ENCODE data around the gene ZNF57.
"Not testable (repeated sequence)": the region's sequence is repeated elsewhere in the genome, so short reads cannot be mapped to it uniquely, and the experiment has no call there.

The ZNF57 gene

DNA sequence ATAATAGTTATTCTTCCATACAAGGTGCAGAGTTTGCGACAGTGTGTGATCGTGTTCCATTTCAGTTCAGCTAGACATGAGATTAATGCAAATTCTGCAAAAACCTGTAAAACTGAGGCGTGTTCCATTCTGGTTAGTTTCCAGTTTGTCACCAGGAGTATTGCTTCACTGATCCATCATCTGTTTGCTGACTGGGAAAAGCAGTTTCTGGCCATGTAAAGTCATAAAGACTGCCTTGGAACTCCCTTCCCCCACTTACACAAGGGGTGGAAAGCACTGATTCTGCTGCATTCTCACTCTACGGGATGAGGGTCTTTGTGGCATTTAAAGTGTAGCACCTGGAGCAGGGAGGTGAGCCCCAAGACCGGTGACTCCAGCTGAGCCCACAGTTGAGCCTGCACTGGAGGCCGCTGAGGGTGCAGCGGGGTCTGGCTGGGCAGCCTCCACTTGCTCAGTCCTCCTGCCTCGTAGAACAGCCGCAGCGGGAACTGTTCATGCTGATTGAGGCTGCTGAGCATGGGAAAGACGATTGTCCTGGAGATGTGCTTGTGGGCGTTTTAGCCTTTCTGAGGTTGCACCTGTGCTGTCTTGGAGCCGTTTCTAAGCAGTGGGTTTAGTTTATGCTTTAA, 2.0 kb downstream of the ZNF57 start:
- no peak for DNase-seq

DNA sequence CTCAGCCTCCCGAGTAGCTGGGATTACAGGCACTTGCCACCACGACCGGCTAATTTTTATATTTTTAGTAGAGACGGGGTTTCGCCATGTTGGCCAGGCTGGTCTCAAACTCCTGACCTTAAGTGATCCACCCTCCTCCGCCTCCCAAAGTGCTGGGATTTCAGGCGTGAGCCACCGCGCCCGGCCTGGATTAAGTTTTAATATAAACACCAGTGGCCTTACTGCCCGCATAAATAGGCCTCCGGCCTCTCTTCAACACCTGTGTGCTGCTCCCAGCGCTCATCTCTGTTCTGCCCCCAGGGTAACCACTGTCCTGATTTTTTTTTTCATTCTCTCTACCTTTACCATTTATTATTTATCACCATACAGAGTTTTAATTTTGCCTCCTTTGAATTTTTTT, 2.6 kb downstream of the ZNF57 start:
- not testable (repeated sequence) for DNase-seq

DNA sequence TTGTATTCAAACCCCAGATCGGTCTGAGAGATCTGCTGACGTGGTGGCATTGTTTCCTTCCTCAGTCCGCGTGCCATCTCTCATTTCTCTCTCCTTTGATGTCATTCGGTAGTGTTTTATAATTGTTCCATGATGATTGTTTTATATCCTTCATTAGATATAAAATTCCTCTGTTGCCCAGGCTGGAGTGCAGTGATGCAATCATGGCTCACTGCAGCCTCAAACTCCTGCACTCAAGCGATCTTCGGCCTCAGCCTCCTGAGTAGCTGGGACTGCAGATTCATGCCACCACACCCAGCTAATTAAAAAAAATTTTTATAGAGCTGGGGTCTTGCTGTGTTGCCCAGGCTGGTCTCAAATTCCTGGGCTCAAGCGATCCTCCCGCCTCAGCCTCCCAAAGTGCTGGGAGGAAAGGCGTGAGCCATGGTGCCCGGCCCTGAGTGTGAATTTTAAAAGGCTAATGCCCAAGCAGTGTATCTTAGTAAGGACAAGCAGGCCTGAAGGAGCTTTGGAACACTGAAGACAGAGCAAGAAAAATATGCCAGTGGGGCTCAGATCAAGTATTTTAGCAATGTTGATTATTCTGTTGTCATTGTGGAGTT, 5.3 kb downstream of the ZNF57 start:
- DNase-seq: no peak

DNA sequence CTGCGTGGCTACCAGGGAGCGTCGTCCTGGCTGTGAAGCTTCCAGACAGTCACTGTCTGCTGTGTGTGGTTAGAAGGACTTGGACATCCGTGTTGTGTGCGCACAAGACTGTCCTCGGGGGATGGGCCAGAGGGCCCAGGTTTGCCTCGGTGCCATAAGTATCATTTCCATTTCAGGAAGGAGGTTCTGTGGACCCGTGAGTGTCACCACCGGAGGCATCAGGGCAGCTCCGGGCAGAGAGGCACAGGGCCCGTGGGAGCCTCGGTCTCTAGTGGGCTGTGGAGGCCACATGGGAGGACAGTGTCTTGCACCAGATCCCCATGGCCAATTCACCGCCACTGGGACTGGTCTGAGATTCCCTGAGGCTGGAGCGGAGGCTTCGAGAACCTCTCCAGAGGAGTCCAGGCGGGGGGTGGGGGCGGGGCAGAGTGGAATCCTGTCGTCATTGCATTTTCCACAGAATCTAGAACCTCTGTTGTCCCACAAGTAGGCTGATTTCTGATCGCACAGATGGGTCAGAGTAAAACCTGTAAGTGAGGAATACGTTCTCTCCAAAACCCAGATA, 6.0 kb downstream of the ZNF57 start:
- no peak for DNase-seq

DNA sequence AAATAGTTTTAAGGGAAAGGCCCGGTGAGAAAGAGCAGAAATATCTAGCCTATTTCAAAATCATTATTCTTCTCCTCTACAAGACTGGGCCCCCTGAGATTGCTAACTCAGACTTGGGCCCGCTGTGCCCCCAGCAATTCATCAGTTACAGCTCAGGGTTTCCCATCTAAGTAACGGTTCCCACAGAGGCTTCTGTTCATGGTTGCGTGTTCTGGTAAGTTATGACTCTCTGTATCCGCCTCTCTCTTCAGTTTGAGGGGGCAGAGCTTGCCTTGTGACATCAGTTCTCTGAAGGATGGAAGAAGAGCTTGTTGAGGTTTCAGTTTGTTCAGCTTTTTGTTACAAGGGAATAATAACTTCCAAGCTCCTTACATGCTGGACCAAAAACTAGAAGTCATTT, 11.6 kb downstream of the ZNF57 start:
- no peak for DNase-seq

DNA sequence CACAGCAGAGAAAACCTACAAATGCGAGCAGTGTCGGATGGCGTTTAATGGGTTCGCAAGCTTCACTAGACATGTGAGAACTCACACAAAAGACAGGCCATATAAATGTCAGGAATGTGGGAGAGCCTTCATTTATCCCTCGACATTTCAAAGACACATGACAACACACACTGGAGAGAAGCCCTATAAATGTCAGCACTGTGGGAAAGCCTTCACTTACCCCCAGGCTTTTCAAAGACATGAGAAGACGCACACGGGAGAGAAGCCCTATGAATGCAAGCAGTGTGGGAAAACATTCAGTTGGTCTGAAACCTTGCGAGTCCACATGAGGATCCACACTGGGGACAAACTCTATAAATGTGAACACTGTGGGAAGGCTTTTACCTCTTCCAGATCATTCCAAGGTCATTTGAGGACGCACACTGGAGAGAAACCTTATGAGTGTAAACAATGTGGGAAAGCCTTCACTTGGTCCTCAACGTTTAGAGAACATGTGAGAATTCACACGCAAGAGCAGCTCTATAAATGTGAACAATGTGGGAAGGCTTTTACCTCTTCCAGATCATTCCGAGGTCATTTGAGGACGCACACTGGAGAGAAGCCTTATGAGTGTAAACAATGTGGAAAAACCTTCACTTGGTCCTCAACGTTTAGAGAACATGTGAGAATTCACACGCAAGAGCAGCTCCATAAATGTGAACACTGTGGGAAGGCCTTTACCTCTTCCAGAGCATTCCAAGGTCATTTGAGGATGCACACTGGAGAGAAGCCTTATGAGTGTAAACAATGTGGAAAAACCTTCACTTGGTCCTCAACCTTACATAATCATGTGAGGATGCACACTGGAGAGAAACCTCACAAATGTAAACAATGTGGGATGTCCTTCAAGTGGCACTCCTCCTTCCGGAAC, 16.8 kb downstream of the ZNF57 start:
- DNase-seq: no peak

DNA sequence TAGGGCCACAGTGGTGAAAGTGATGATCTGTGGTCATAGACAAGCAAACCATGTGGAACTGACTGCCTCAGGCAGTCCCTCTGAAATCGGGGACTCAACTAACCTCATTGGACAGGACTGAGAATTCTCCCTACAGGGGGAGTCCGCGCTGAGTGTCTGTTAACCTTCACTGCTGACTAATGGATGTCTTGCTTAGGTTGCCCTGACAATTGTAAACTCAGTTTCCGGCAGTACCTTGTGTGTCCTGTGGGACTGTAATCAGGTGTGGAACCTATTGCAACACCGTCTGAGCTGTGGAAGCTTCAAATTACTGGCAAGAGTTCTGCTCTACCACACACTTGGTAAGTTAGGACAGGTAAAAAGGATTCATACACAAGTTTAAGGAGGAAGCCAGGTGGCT, 22.3 kb downstream of the ZNF57 start:
- no peak for DNase-seq

DNA sequence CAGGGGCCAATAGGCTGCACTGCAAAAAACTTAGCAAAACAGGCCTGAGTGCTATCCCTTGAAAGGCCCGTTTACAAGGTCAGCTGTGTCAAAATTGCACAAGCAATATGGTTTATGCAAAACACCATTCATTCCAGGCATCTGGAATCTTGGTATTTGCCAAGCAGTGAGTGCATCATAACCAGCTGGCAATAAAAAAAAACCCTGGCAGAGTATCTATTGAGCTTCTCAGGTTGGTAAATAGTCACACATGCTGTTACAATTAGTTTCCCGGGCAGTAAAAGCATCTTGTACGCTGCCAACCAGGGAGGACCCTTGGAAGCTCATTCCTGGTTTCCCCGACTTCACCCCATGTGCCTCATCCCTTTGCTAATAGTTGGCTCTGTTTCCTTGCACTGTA, 22.8 kb downstream of the ZNF57 start:
- no peak for DNase-seq

DNA sequence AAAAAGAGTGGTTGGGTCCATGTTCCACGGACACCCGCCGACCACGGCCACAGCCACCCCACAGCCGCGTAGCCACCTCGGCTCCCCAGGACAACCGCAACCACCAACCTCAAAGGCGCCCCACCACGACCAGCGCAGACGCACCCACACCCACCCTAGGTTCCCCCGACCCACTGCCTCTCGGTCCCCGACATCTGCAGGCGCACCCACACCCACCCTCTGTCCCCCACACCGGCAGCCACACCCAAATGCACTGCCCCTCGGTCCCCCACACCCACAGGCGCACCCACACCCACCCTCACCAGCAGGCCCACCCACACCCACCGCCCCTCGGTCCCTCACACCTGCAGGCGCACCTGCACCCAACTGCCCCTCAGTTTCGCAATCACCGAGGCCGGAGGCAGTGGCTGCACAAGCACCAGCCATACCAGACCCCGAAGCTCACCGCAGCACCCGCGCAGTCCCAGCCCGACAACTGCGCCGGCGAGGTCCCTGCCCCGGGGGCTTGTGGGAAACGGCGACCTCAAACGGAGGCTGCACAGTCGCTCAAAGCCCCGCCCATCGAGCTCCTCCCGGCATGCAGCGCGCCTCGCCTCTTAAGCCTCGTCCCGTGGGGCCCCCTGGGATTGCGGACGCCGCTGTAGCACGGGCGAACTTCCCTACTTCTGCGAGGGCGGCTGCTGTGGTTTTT, 25.8 kb downstream of the ZNF57 start:
- DNase-seq: no peak

DNA sequence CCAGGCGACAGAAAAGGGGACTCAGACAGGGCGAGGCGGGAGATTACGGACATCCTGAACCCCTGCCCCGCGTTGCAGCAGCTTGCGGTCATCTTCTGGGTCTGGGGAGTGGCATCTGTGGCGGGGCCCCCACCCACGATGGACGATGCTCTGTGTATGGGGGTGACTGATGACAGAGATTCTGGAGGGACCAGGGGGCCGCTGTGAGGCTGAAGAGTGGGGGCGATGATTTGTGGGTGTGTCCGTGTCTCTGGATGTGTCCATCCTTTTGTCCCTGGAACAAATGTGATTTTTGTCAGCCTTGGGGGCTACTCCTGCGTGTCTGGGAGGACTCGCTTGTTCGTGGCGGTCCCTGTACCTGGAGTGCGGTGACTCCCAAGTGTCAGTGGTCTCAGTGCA, 26.3 kb downstream of the ZNF57 start:
- DNase-seq: no peak

DNA sequence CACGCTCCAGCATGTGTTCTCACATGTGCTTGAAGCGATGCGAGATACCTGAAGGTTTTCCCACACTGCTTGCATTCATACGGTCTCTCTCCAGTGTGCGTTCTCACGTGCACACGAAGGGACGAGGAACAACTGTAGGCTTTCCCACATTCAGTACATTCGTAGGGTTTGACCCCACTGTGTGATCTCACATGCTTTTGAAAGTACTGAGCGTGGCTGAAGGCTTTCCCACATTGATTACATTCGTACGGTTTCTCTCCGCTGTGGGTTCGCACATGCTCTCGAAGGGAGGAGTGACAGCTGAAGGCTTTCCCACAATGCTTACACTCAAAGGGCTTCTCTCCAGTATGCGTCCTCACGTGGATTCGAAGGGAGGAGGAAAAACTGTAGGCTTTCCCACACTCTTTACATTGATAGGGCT, 32.8 kb downstream of the ZNF57 start:
- DNase-seq: no peak

DNA sequence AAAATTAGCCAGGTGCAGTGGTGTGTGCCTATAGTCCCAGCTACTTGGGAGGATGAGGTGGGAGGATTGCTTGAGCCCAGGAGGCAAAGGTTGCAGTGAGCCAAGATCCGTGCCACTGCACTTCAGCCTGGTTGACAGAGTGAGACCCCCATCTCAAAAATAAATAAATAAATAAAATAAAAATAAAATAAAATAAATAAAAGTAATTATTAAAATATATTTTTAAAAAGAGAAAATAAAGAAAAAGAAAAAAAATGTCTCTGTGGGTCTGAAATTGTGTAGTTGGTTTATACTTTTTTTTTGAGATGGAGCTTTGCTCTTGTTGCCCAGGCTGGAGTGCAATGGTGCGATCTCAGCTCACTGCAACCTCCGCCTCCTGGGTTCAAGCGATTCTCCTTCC, 35.1 kb downstream of the ZNF57 start:
- not testable (repeated sequence) for DNase-seq

DNA sequence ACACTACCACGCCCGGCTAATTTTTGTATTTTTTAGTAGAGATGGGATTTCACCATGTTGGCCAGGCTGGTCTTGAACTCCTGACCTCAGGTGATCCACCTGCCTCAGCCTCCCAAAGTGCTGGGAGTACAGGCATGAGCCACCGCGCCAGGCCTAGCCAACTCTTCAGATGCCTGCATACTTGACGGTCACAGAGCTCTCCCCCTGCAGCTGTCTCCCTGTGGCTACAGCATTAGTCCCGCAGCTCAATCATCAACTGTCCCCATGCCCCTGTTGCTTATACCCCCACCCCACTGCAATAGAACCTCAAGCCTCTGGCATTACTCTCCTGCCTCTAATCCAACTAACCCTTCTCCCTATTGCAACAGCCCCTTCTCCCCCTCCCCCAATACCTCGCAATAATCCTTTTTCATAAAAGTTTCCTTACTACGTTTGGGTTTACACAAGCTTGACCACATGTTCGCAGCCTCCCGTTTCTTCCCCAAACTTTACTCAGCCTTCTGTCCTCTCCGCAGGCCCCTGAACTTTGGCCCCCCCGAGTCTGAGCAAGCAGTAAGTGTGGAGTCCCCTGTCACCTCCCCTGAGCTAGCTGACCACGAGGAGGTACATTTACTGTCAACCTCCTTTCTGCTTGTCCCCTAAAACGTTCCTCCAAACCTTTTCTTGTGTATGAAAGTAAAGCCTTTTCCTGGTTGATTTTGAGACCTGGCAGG, 42.4 kb downstream of the ZNF57 start:
- no peak for DNase-seq

DNA sequence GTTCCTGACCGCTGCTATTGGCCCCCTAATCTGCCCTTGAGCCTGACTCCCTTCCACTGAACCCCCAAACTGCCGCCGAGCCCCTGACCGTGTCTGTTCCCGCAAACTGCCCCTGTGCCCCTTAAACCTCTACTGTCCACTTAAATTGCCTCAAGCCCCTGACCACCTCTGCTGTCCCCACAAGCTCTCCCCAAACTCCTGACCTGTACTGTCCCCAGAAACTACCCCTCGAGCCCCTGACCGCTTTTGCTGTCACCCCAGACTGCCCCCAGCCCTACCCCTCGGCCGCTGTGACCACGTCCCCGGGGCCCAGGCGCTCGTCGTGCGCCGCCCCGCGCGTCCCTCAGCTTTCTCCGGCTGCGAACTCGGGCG, 43.7 kb downstream of the ZNF57 start:
- DNase-seq: no peak

DNA sequence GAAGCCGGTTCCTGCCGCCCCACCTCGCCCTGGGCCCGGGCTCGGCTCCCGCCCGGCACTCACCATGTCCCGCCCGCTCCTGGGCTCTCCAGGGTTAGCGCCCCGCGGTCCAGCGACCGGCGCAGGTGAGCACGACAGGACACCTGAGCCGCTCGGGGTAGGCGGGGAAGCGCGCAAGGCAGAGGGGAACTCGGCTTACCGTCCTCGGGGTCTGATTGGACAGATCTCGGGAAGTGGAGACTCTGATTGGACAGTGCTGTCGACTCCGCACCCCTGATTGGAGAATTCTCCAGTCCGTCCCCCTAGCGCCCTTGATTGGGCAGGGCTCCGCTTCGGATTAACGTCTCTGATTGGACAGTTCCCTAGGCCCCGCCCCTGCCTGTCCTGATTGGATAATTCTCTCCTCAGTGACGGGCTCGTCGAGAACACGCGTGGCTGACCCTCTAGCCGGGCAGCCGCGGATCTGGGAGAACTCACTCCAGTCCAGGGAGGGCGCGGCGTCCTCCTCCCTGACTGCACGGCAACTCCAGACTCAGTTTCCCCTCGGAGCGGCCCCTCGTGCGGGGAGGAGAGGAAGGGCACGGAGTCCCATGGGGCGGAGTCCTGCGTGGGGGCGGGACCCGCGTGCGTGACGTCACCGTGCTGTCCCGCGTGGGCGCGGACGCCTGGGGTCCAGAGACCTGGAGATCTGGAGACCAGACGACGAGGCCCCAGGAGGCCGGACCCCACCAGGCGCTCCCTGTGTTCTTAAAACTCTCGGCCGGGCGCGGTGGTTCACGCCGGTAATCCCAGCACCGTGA, 44.2 kb downstream of the ZNF57 start, which contains the start of gene ZNF77:
ZNF77 (minus strand) TSS at position 197 of the 800 bp plus-strand sequence; CDS start at position 66, 131 bp downstream.
- DNase-seq: peak; percentile 97

DNA sequence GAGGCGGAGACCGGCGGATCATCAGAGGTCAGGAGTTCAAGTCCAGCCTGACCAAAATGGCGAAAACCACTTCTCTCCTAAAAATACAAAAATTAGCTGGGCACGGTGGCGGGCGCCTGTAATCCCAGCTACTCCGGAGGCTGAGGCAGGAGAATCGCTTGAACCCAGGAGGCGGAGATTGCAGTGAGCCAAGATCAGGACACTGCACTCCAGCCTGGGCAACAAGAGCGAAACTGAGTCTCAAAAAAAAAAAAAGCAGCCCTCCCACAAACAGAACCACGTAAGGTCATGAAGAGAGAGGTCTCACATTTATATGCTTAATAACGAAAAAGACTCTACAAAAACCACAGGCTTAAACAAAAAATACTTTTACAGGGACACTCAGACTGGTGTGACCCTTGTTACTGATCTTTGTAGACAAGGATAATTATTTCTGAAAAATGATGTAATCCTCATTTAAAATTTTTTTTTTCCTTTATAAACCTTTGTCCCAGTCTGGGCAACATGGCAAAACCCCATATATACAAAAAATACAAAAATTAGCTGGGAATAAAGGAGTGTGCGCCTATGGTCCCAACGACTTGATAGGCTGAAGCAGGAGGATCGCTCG, 45.0 kb downstream of the ZNF57 start:
- no peak for DNase-seq

DNA sequence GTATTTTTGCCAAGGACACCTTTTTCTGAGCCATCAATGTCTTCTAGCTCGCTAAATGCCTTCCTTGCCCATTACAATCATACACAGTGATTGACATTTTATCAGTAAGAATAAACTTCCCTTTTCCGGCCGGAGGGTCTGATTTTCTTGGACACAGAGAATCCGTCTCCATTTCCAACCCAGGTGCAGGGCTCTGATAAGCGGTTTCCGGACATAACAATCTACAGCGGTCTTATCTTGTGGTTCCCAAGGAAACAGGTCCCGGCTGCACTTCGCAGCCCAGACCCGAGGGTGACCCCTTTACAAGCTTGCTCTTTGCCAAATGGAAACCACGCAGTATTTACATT, 49.2 kb downstream of the ZNF57 start:
- no peak for DNase-seq

DNA sequence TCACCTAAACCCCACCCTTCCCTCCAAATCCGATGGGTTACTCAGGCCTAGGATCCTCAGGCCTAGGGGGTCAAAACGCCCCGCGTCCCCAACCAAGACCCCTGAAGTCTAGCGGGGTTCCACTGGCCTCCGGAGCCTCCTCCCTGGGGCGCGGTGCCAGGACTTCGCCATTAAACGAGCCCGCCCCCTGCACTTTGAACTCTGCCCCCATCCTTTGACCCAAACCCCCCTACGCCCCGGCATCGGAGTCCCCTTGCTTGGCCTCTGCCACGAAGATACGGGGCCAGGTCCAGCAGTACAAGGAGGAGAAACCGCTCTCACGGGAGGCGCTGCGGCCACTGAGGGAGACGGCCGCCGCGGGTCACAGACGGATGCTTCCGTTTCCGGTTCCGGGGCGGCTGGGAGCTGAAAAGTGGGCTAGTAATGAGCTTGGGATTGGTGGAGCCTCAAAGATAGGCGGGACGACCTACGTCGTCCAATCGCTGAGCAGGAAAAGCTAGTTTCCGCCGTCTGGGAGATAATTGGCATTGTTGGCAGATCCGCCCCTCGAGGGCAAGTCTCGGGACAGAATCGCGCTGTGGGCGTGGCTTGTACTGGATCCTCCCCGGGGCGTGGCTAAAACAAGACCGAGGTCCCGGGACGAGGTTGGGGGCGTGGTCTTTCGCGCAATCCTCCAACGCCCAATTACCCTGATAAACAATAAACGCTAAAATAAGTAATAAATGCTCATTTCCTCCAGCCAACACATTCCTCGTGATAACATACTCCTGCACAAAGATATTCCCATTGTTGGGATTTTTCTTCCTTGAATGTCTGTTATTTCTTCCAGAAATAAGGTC, 49.8 kb downstream of the ZNF57 start:
- peak; percentile 91 for DNase-seq

DNA sequence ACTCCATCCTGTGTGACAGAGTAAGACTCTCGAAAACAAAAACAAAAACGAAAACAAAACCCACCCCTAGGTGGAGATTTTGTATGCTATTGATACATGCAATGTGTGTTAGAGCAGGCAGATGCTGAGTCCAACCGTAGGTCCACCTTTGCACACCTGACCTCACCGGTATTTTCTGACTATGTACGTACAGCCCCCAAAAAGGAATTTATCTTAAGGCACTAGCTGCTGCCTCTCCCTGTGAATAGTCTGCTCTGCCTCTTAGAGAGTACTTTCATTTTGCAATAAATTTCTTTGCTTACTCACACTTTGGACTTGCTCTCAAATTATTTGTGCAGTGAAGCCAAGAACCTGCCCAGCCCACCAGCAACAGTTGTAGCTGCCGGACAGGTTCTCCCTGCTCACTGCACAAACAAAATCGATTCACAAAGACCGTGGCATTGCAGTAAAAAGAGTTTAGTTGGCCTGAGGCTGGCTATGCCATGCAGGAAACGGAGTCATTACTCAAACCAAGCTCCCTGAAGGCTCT, 52.3 kb downstream of the ZNF57 start:
- peak; percentile 48 for DNase-seq

DNA sequence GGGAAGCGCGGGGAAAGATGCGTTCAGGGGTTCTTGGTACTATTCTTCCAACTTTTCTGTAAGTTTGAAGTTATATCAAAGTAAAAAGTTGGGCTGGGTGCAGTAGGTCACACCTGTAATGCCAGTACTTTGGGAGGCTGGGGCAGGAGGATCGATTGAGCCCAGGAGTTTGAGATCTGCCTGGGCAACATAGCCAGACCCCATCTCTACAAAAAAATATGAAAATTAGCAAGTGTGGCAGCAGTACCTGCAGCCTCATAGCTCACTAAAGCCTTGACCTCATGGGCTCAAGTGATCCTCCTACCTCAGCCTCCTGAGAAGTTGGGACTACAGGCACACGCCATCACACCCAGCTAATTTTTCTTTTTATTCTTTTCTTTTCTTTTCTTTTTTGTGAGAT, 56.4 kb downstream of the ZNF57 start:
- no peak for DNase-seq

Data from NCI-H510A (cell line).